Smooth muscle cell (in vitro differentiated cells): ENCODE measurements around the gene ADSL. TPM values are rescaled to one million over a fixed set of nuclear protein-coding genes. Genes with fewer than 3 reads are reported as not detected.

Source experiments
- DNase-seq: peaks from one replicate; lab custom pipeline; 2025; ENCODE audit not compliant: unreplicated experiment; lab: John Stamatoyannopoulos, UW
- H2AFZ ChIP-seq: fragments of 200-600 bp; sonication (generic); 2 replicates; pipeline ENCODE4 v1.6.0; 2016; ENCODE audit warnings: antibody characterized with exemption, low read depth, mild to moderate bottlenecking
- H3F3A ChIP-seq: fragments of 200-600 bp; sonication (generic); 2 replicates; pipeline ENCODE4 v1.6.0; 2017; ENCODE audit warnings: antibody characterized with exemption, low read depth
- H3K27ac ChIP-seq: fragments of 200-600 bp; sonication (generic); 2 replicates; pipeline ENCODE4 v1.5.1; 2016; ENCODE audit warnings: low read depth, mild to moderate bottlenecking
- H3K27me3 ChIP-seq: fragments of 200-600 bp; sonication (generic); 2 replicates; pipeline ENCODE4 v1.6.1; 2016; ENCODE audit warnings: low read depth, mild to moderate bottlenecking
- H3K36me3 ChIP-seq: fragments of 200-600 bp; sonication (generic); 2 replicates; pipeline ENCODE4 v1.5.1; 2016; ENCODE audit warnings: low read depth
- H3K4me1 ChIP-seq: fragments of 200-600 bp; sonication (generic); 2 replicates; pipeline ENCODE4 v1.5.1; 2016; ENCODE audit warnings: low read depth
- H3K4me2 ChIP-seq: fragments of 200-600 bp; sonication (generic); 2 replicates; pipeline ENCODE4 v1.6.0; 2016; ENCODE audit warnings: mild to moderate bottlenecking
- H3K4me3 ChIP-seq: fragments of 200-600 bp; sonication (generic); 2 replicates; pipeline ENCODE4 v1.5.1; 2016; ENCODE audit warnings: mild to moderate bottlenecking
- H3K79me2 ChIP-seq: fragments of 200-600 bp; sonication (generic); 2 replicates; pipeline ENCODE4 v1.6.0; 2016; ENCODE audit warnings: low read depth, mild to moderate bottlenecking
- H3K9ac ChIP-seq: fragments of 200-600 bp; sonication (generic); 2 replicates; pipeline ENCODE4 v1.6.0; 2016; ENCODE audit warnings: low read depth
- H3K9me3 ChIP-seq: fragments of 200-600 bp; sonication (generic); replicated peaks from 2 replicates; pipeline ENCODE4 v1.5.1; 2016; ENCODE audit warnings: low read depth
- H4K20me1 ChIP-seq: fragments of 200-600 bp; sonication (generic); 2 replicates; pipeline ENCODE4 v1.6.0; 2016; ENCODE audit warnings: low read depth
- WGBS: methylation state at CpG from one replicate; pipeline ENCODE4 v1.1.7; 2016; ENCODE audit warnings: low lambda C conversion rate; 5-methylcytosine and 5-hydroxymethylcytosine counted together
- polyA plus RNA-seq: library from polyadenylated mRNA; unstranded; fragments of >200 nt; fragmentation: Nextera tagmentation; extraction: Ambion mirVana; gene quantifications from 2 replicates; pipeline ENCODE4 v1.2.1, GENCODE V29; 2016
- total RNA-seq: library from RNA; depleted of rRNA; stranded (reverse); fragments of >200 nt; gene quantifications from 2 replicates; pipeline ENCODE4 v1.2.3, GENCODE V29; 2014
- TF ChIP-seq, protein P1 (sequence below): fragments of 200-600 bp; sonication (generic); IDR thresholded peaks from 2 replicates; pipeline ENCODE4 v1.5.1; 2017; ENCODE audit warnings: borderline replicate concordance, mild to moderate bottlenecking, antibody characterized with exemption; ENCODE audit not compliant: insufficient read depth, poor library complexity, severe bottlenecking

Gene ADSL
- total and polyA plus RNA-seq, 2 experiments from 2014 or later = 45.9 to 65.1 TPM

- peaks cover 13% of the 10 kb centered on the region for H3F3A ChIP-seq
- no peaks in the 10 kb centered on the region for H3K9me3 ChIP-seq
- peaks cover 72% of the 10 kb centered on the region for H4K20me1 ChIP-seq
- no peaks in the 10 kb centered on the region for H3K27me3 ChIP-seq
- H3K27ac ChIP-seq = no peak overlapping the region
- no peak overlapping the region for H3K4me2 ChIP-seq
- no peak overlapping the region for H3K4me3 ChIP-seq
- no peak overlapping the region for H3K9ac ChIP-seq
- H2AFZ ChIP-seq = no peak overlapping the region
- TF ChIP-seq, protein P1, sequence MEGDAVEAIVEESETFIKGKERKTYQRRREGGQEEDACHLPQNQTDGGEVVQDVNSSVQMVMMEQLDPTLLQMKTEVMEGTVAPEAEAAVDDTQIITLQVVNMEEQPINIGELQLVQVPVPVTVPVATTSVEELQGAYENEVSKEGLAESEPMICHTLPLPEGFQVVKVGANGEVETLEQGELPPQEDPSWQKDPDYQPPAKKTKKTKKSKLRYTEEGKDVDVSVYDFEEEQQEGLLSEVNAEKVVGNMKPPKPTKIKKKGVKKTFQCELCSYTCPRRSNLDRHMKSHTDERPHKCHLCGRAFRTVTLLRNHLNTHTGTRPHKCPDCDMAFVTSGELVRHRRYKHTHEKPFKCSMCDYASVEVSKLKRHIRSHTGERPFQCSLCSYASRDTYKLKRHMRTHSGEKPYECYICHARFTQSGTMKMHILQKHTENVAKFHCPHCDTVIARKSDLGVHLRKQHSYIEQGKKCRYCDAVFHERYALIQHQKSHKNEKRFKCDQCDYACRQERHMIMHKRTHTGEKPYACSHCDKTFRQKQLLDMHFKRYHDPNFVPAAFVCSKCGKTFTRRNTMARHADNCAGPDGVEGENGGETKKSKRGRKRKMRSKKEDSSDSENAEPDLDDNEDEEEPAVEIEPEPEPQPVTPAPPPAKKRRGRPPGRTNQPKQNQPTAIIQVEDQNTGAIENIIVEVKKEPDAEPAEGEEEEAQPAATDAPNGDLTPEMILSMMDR = no peak
- no peak for DNase-seq
- no peaks in the 10 kb centered on the region for H3K79me2 ChIP-seq
- no peaks in the 10 kb centered on the region for H3K4me1 ChIP-seq
- 91% methylated on average over 18 of the region's 19 CpGs for WGBS
- H3K36me3 ChIP-seq = peaks cover 2% of the 10 kb centered on the region
Observed at GRCh38 chr22:40415531-40416266, 69.4 kb downstream of the ADSL start.

GRCh38 chr22:40416267-40416570 is 69.9 kb downstream of the ADSL start:
- Histone ChIP-seq H3F3A (peaks cover 13% of the 10 kb centered on the region), H3K9ac (no peak overlapping the region), H3K79me2 (no peaks in the 10 kb centered on the region), H3K4me2 (no peak overlapping the region), H3K27me3 (no peaks in the 10 kb centered on the region), H4K20me1 (peaks cover 70% of the 10 kb centered on the region), H3K27ac (no peak overlapping the region), H3K36me3 (peaks cover 2% of the 10 kb centered on the region), H2AFZ (no peak overlapping the region), H3K9me3 (no peaks in the 10 kb centered on the region), H3K4me3 (no peak overlapping the region), H3K4me1 (no peaks in the 10 kb centered on the region)
- DNase-seq = no peak
- TF ChIP-seq, protein P1 = no peak
- 98% methylated on average over 10 of the region's 10 CpGs for WGBS

- Histone ChIP-seq H3F3A (peaks cover 13% of the 10 kb centered on the region), H4K20me1 (peaks cover 70% of the 10 kb centered on the region), H3K4me1 (no peaks in the 10 kb centered on the region), H3K79me2 (no peaks in the 10 kb centered on the region), H3K9ac (no peak overlapping the region), H3K27ac (no peak overlapping the region), H3K4me2 (no peak overlapping the region), H3K36me3 (peaks cover 2% of the 10 kb centered on the region), H3K27me3 (no peaks in the 10 kb centered on the region), H3K9me3 (no peaks in the 10 kb centered on the region), H2AFZ (no peak overlapping the region), H3K4me3 (no peak overlapping the region)
- WGBS = 98% methylated on average over 11 of the region's 11 CpGs
- no peak for DNase-seq
- TF ChIP-seq, protein P1 = no peak
Observed at GRCh38 chr22:40416636-40417035, 70.3 kb downstream of the ADSL start.

DNA sequence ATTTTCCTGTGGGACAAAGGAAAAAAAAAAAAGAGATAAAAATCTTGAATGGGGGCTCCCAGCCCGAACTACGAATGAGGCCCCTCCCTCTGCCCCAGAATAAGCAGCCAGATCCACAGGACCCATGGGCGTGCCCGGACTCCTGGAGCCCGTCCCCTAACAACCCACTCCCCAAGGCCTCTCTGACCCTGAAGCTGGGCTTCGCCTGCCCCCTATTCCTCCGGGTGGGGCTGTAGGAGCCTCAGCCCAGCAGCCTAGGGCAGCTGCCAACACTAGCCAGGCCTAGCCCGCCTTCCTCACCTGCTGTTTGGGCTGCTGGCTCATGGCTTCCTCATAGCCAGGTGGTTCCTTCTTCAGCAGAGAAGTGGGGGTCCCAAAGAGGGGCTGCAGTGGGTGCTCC is 70.7 kb downstream of the ADSL start:
- Histone ChIP-seq H3K9ac (no peak overlapping the region), H2AFZ (no peak overlapping the region), H3K27ac (no peak overlapping the region), H3K36me3 (peaks cover 2% of the 10 kb centered on the region), H3F3A (peaks cover 13% of the 10 kb centered on the region), H4K20me1 (peaks cover 69% of the 10 kb centered on the region), H3K9me3 (no peaks in the 10 kb centered on the region), H3K4me2 (no peak overlapping the region), H3K79me2 (no peaks in the 10 kb centered on the region), H3K4me1 (no peaks in the 10 kb centered on the region), H3K4me3 (no peak overlapping the region), H3K27me3 (no peaks in the 10 kb centered on the region)
- TF ChIP-seq, protein P1 = no peak
- DNase-seq = no peak
- WGBS = 98% methylated on average over 8 of the region's 8 CpGs
